Esophagus squamous epithelium (tissue), 4 donors: ENCODE measurements around the gene ERC2.

Source experiments
- POLR2A ChIP-seq, 4 donors: fragments of 450-650 bp; IDR thresholded peaks; one replicate each; pipeline ENCODE4 v1.6.1; 2017; ENCODE audit warnings: antibody characterized with exemption in 4 of 4, mild to moderate bottlenecking in 4 of 4, moderate library complexity in 3 of 4
- TF ChIP-seq, protein P1 (sequence below), 6 experiments: fragments of 450-650 bp in 4 of 6; fragments of 200-600 bp in 2 of 6; sonication (generic) in 2 of 6; IDR thresholded peaks; one replicate each; pipeline ENCODE4 v1.5.1; 2016 to 2019; ENCODE audit warnings: antibody characterized with exemption in 6 of 6, mild to moderate bottlenecking in 4 of 6, moderate library complexity in 4 of 6

DNA sequence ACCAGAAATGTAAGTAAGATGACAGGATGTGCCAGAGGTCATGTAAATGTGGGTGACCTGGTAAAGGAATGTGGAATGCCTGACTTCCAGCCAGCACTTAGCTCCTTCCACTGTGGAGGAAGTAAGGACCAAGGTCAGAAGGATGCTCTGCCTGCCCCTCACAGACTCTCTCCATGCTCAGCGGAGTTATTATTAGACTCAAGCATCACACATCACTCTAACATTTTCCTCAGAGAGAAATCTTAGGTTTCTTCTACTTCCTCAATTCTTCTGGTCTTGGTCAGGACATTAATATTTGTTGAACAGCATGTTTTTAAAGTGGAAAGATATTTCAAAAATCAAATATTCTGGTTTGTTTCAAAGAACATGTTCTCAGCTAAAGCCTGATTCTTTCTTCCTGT lies 749.7 kb downstream of the ERC2 start:
- TF ChIP-seq, protein P1, sequence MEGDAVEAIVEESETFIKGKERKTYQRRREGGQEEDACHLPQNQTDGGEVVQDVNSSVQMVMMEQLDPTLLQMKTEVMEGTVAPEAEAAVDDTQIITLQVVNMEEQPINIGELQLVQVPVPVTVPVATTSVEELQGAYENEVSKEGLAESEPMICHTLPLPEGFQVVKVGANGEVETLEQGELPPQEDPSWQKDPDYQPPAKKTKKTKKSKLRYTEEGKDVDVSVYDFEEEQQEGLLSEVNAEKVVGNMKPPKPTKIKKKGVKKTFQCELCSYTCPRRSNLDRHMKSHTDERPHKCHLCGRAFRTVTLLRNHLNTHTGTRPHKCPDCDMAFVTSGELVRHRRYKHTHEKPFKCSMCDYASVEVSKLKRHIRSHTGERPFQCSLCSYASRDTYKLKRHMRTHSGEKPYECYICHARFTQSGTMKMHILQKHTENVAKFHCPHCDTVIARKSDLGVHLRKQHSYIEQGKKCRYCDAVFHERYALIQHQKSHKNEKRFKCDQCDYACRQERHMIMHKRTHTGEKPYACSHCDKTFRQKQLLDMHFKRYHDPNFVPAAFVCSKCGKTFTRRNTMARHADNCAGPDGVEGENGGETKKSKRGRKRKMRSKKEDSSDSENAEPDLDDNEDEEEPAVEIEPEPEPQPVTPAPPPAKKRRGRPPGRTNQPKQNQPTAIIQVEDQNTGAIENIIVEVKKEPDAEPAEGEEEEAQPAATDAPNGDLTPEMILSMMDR (IDR thresholded peaks at IDR 0.05): no peak
- TF ChIP-seq POLR2A (IDR thresholded peaks at IDR 0.05): no peak
